B cell (primary cell): Measurements from ENCODE around the gene SMNDC1. TPM values are rescaled to one million over a fixed set of nuclear protein-coding genes. Genes with fewer than 3 reads are reported as not detected.

Experiments used
- ATAC-seq: fragments of 200-7000 bp; cut with Tn5 transposase; one replicate; pipeline ENCODE4 v1.10.0; 2021; ENCODE audit warnings: low read depth, mild to moderate bottlenecking, moderate number of reproducible peaks, moderate library complexity
- CTCF ChIA-PET: fragments of 350-600 bp; sonication (Branson Sonifier 250); formaldehyde crosslinking; loops from one replicate; lab custom pipeline; 2021; ENCODE audit warnings: antibody characterized with exemption, inconsistent platforms; lab: Charles Lee
- POLR2A ChIA-PET: fragments of 350-600 bp; sonication (Branson Sonifier 250); formaldehyde crosslinking; loops from one replicate; lab custom pipeline; 2021; ENCODE audit warnings: antibody characterized with exemption; lab: Charles Lee
- DNase-seq: peaks from one replicate; pipeline ENCODE4 v3.0.0; 2013
- H2AFZ ChIP-seq: 2 replicates; pipeline ENCODE4 v1.6.1; 2012; ENCODE audit warnings: mild to moderate bottlenecking, low read depth, low read length; ENCODE audit not compliant: insufficient read depth, poor library complexity, severe bottlenecking
- H3K27ac ChIP-seq, 2 donors: 1 replicate in 1 of 2; 2 replicates in 1 of 2; pipeline ENCODE4 v1.5.1; 2012 to 2013; ENCODE audit warnings: low read length in 2 of 2, mild to moderate bottlenecking in 2 of 2, moderate library complexity in 1 of 2
- H3K27me3 ChIP-seq, 4 experiments: fragments of 200-600 bp in 1 of 4; sonication (generic) in 1 of 4; replicated peaks in 1 of 4; 1 replicate in 2 of 4; 2 replicates in 2 of 4; pipeline versions ENCODE4 v1.6.1 to v1.7.0; 2013 to 2016; ENCODE audit warnings: low read length in 3 of 4, mild to moderate bottlenecking in 2 of 4, mixed read lengths in 1 of 4, moderate library complexity in 1 of 4; ENCODE audit not compliant: insufficient read depth in 4 of 4, control insufficient read depth in 3 of 4; ENCODE audit errors: control extremely low read depth in 1 of 4
- H3K36me3 ChIP-seq, 2 experiments: replicated peaks in 1 of 2; 1 replicate in 1 of 2; 2 replicates in 1 of 2; pipeline versions ENCODE4 v1.6.1 to v1.7.1; 2013; ENCODE audit warnings: low read length in 1 of 2; ENCODE audit not compliant: insufficient read depth in 2 of 2, control insufficient read depth in 1 of 2; ENCODE audit errors: control extremely low read depth in 1 of 2, extremely low read depth in 1 of 2
- H3K4me1 ChIP-seq, 2 donors: fragments of 200-600 bp in 1 of 2; sonication (generic) in 1 of 2; 1 replicate in 1 of 2; 2 replicates in 1 of 2; pipeline versions ENCODE4 v1.5.1 to v1.6.1; 2013 to 2017; ENCODE audit warnings: low read length in 2 of 2; ENCODE audit not compliant: control insufficient read depth in 2 of 2, insufficient read depth in 2 of 2
- H3K4me2 ChIP-seq: replicated peaks from 2 replicates; pipeline ENCODE3; 2012; ENCODE audit warnings: mild to moderate bottlenecking, low read depth, low read length; ENCODE audit not compliant: poor library complexity, severe bottlenecking
- H3K4me3 ChIP-seq, 5 experiments: fragments of 200-600 bp in 1 of 5; sonication (generic) in 1 of 5; 1 replicate in 3 of 5; 2 replicates in 2 of 5; pipeline versions ENCODE4 v1.5.1 to v1.7.0; 2011 to 2016; ENCODE audit warnings: low read length in 4 of 5, mild to moderate bottlenecking in 4 of 5, low read depth in 2 of 5, control low read depth in 1 of 5, moderate library complexity in 1 of 5; ENCODE audit not compliant: insufficient read depth in 1 of 5; ENCODE audit errors: control extremely low read depth in 1 of 5, extremely low read depth in 1 of 5
- H3K79me2 ChIP-seq: fragments of 200-600 bp; sonication (generic); one replicate; pipeline ENCODE4 v1.6.0; 2016; ENCODE audit warnings: low read length; ENCODE audit not compliant: control insufficient read depth, insufficient read depth
- H3K9ac ChIP-seq: fragments of 200-600 bp; sonication (generic); 2 replicates; pipeline ENCODE4 v1.6.1; 2017; ENCODE audit warnings: mild to moderate bottlenecking, low read length, moderate library complexity
- H3K9me3 ChIP-seq, 3 donors: one replicate each; pipeline versions ENCODE4 v1.6.1 to v1.7.1; 2013; ENCODE audit warnings: low read length in 2 of 3; ENCODE audit not compliant: control insufficient read depth in 2 of 3, insufficient read depth in 1 of 3; ENCODE audit errors: control extremely low read depth in 1 of 3
- H4K20me1 ChIP-seq: 2 replicates; pipeline ENCODE4 v1.6.0; 2012; ENCODE audit warnings: mild to moderate bottlenecking, low read length; ENCODE audit not compliant: insufficient read depth, control insufficient read depth, poor library complexity, severe bottlenecking
- H3K27ac Mint-ChIP-seq: one replicate; pipeline ENCODE4 v1.8.0; 2021; ENCODE audit warnings: mixed read lengths
- H3K27me3 Mint-ChIP-seq: one replicate; pipeline ENCODE4 v1.8.0; 2021; ENCODE audit warnings: mixed read lengths
- H3K4me1 Mint-ChIP-seq: one replicate; pipeline ENCODE4 v1.8.0; 2021; ENCODE audit warnings: mixed read lengths
- H3K4me3 Mint-ChIP-seq: one replicate; pipeline ENCODE4 v1.8.0; 2021; ENCODE audit warnings: mixed read lengths
- H3K9me3 Mint-ChIP-seq: one replicate; pipeline ENCODE4 v1.8.0; 2022; ENCODE audit warnings: mixed read lengths; ENCODE audit not compliant: insufficient read depth
- CTCF ChIP-seq: fragments of 200-600 bp; IDR thresholded peaks from one replicate; pipeline ENCODE4 v1.8.0; 2022; ENCODE audit warnings: antibody characterized with exemption, mild to moderate bottlenecking
- EZH2 ChIP-seq: IDR thresholded peaks from 2 replicates; pipeline ENCODE4 v1.6.1; 2012; ENCODE audit warnings: borderline replicate concordance, low read depth, mild to moderate bottlenecking, moderate library complexity, low read length; ENCODE audit not compliant: insufficient read depth, poor library complexity, severe bottlenecking
- WGBS: methylation state at CpG from one replicate; pipeline ENCODE4 v1.1.5; 2013; ENCODE audit warnings: missing lambda C conversion rate; ENCODE audit not compliant: insufficient coverage; 5-methylcytosine and 5-hydroxymethylcytosine counted together
- intact Hi-C: fragments of 100-400 bp; cut with micrococcal nuclease; formaldehyde crosslinking; loops from one replicate; pipeline ENCODE4 v1.10.0; 2022
- polyA plus RNA-seq: library from polyadenylated mRNA; depleted of rRNA; stranded (reverse); fragments of >200 nt; gene quantifications from 2 replicates; pipeline ENCODE4 v1.2.3, GENCODE V29; 2012
- total RNA-seq, 2 donors: library from RNA; stranded (reverse); fragments of 120-200 nt in 1 of 2; gene quantifications; 1 replicate in 1 of 2; 2 replicates in 1 of 2; pipeline versions ENCODE4 v1.2.3 to v1.2.4, GENCODE V29; 2013 to 2022

SMNDC1 gene
- total and polyA plus RNA-seq, 2 donors (not counting 1 experiment from before 2014, with no cell fraction given), result 12.1 to 36.0 TPM

- Histone ChIP-seq H3K79me2 (peaks cover 38% of the 10 kb centered on the region), H3K27ac (no peak overlapping the region), H4K20me1 (peaks cover 54% of the 10 kb centered on the region), H3K36me3 (peaks cover 7 to 57% of the 10 kb centered on the region in 2 experiments), H3K4me2 (no peak overlapping the region), H3K9me3 (no peaks in the 10 kb centered on the region), H2AFZ (no peak overlapping the region), H3K9ac (no peak overlapping the region), H3K27me3 (no peaks in the 10 kb centered on the region), H3K4me3 (no peak overlapping the region), H3K4me1 (peaks cover 14 to 17% of the 10 kb centered on the region in 2 donors)
- Mint-ChIP-seq H3K27ac (no peak overlapping the region), H3K27me3 (no peaks in the 10 kb centered on the region), H3K4me1 (peaks cover 40% of the 10 kb centered on the region), H3K4me3 (no peak overlapping the region), H3K9me3 (no peaks in the 10 kb centered on the region)
- WGBS, result 100% methylated on average over 2 of the region's 5 CpGs
- DNase-seq, result no peak
- intact Hi-C loops, result loop anchor here (10.0 kb wide), 1 partner anchor 444 kb away; no protein-coding TSS in a partner anchor
- ChIA-PET CTCF (no interaction called here), POLR2A (no interaction called here)
- TF ChIP-seq EZH2, result no peak
- no peak for TF ChIP-seq CTCF
- no peak for ATAC-seq
Observed at GRCh38 chr10:110300486-110300986, 4.2 kb downstream of the SMNDC1 start.

- DNase-seq (no peak), ATAC-seq (no peak)
- peaks cover 9% of the 10 kb centered on the region for H3K79me2 ChIP-seq
- H2AFZ ChIP-seq, result no peak overlapping the region
- no peak overlapping the region for H3K9ac ChIP-seq
- peaks cover 38% of the 10 kb centered on the region for H4K20me1 ChIP-seq
- intact Hi-C loops, result no loop called here
- no peak for TF ChIP-seq EZH2
- no peak overlapping the region for H3K4me3 ChIP-seq
- H3K9me3 Mint-ChIP-seq, result no peaks in the 10 kb centered on the region
- no peak overlapping the region for H3K27ac ChIP-seq
- H3K27ac Mint-ChIP-seq, result no peak overlapping the region
- CTCF ChIA-PET, result interaction anchor here (1.3 to 2.3 kb wide), 6 partner anchors 10 to 304 kb away, joined by 3 to 10 read pairs (median 6); no protein-coding TSS in a partner anchor
- peaks cover 6 to 75% of the 10 kb centered on the region in 2 experiments for H3K36me3 ChIP-seq
- POLR2A ChIA-PET, result no interaction called here
- H3K4me1 ChIP-seq, result peaks cover 0 to 2% of the 10 kb centered on the region in 2 donors
- H3K4me3 Mint-ChIP-seq, result no peak overlapping the region
- H3K27me3 ChIP-seq, result no peaks in the 10 kb centered on the region
- no peaks in the 10 kb centered on the region for H3K9me3 ChIP-seq
- H3K4me1 Mint-ChIP-seq, result peaks cover 15% of the 10 kb centered on the region
- no CpG with 5 or more reads among the region's 1 CpG for WGBS
- H3K4me2 ChIP-seq, result no peak overlapping the region
- no peaks in the 10 kb centered on the region for H3K27me3 Mint-ChIP-seq
Observed at GRCh38 chr10:110296966-110297365, 7.8 kb downstream of the SMNDC1 start.
